Activated T-helper 2 cell treated with anti-CD3 and anti-CD28 coated beads, Interferon-gamma antibody, Interleukin-2, Interleukin-4, amounts not matched to agents 10 μg/mL and 5 μg/mL and 100 μg/mL, durations not matched to agents 14 hours and 24 hours and 36 hours (primary cell): ENCODE measurements around the gene SNX21. TPM values are rescaled to one million over a fixed set of nuclear protein-coding genes. Genes with fewer than 3 reads are reported as not detected.

Experiments used
- total RNA-seq: library from RNA; stranded (reverse); gene quantifications from 2 replicates; pipeline ENCODE4 v1.2.3, GENCODE V29; 2022

SNX21 gene
- total RNA-seq, 1 donor from 2014 or later = 1.5 TPM

Other genes starting within 250 kb of the SNX21 start
- not detected in 2 replicates for gene WFDC10A, start 204.1 kb upstream of the SNX21 start, total RNA-seq
- gene WFDC9, start 202.5 kb upstream of the SNX21 start, total RNA-seq = not detected in 2 replicates
- not detected in 2 replicates for gene WFDC11, start 163.6 kb upstream of the SNX21 start, total RNA-seq
- not detected in 2 replicates for gene WFDC13, start 131.8 kb upstream of the SNX21 start, total RNA-seq
- not detected in 2 replicates for gene WFDC10B, start 128.8 kb upstream of the SNX21 start, total RNA-seq
- not detected in 2 replicates for gene SPINT4, start 111.5 kb upstream of the SNX21 start, total RNA-seq
- gene WFDC3, start 41.9 kb upstream of the SNX21 start, total RNA-seq = 0.39 TPM in 1 of 2 replicates, not detected in the other
- 30.7 and 35.2 TPM in 2 replicates for gene DNTTIP1, start 41.8 kb upstream of the SNX21 start, total RNA-seq
- gene UBE2C, start 21.2 kb upstream of the SNX21 start, total RNA-seq = 142 and 145 TPM in 2 replicates
- 0.28 TPM in 1 of 2 replicates, not detected in the other for gene TNNC2, start 6.5 kb upstream of the SNX21 start, total RNA-seq
- 28.0 and 29.1 TPM in 2 replicates for gene ACOT8, start 23.6 kb downstream of the SNX21 start, total RNA-seq
- 6.2 and 6.3 TPM in 2 replicates for gene ZSWIM3, start 23.8 kb downstream of the SNX21 start, total RNA-seq
- 9.3 and 10.3 TPM in 2 replicates for gene ZSWIM1, start 47.4 kb downstream of the SNX21 start, total RNA-seq
- 0.60 and 1.1 TPM in 2 replicates for gene SPATA25, start 53.8 kb downstream of the SNX21 start, total RNA-seq
- gene NEURL2, start 57.4 kb downstream of the SNX21 start, total RNA-seq = 2.0 and 3.3 TPM in 2 replicates
- 49.0 and 51.9 TPM in 2 replicates for gene CTSA, start 57.5 kb downstream of the SNX21 start, total RNA-seq
- 5.5 TPM in 2 replicates for gene PLTP, start 78.4 kb downstream of the SNX21 start, total RNA-seq
- gene PCIF1, start 100.9 kb downstream of the SNX21 start, total RNA-seq = 27.5 and 28.6 TPM in 2 replicates
- gene ZNF335, start 138.4 kb downstream of the SNX21 start, total RNA-seq = 35.7 and 36.1 TPM in 2 replicates
- 0.16 TPM in 1 of 2 replicates, not detected in the other for gene MMP9, start 175.1 kb downstream of the SNX21 start, total RNA-seq
- gene SLC12A5, start 195.4 kb downstream of the SNX21 start, total RNA-seq = 0.73 TPM in 1 of 2 replicates, not detected in the other